Measurements from ENCODE around the gene SRGAP1. TPM values are rescaled to one million over a fixed set of nuclear protein-coding genes. Genes with fewer than 3 reads are reported as not detected.

The SRGAP1 gene
- total and polyA plus RNA-seq, 8 donors: 2.5 to 13.3 (median 7.5) TPM

DNA sequence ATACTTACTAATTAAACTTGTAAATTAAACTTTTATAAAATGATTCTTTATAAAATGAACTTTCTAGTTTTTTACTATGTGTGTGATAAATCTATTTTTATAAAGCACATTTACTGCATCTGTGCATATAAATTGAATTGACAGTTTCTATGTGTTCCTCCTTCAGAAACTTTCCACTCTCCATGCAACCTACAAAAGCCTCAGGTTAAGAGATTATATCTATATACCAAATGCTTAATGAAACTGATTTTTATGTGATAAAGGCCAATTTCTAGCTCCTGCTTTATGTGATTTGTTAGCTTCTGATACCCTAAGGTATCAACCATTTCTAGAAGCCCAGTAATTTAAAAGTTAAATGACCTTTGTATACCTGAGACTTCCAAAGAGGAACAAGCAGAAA lies 174.0 kb downstream of the SRGAP1 start:
- no peaks in the 10 kb centered on the region for H3K4me1 ChIP-seq
- intact Hi-C loops (cut with DNase I): no loop called here
- ATAC-seq (no peak), DNase-seq (no peak), FAIRE-seq (no peak)
- no peak overlapping the region for H3K27ac ChIP-seq
- H3K36me3 ChIP-seq: no peaks in the 10 kb centered on the region
- no peak overlapping the region for H3K4me3 ChIP-seq
- H3K27me3 ChIP-seq: no peaks in the 10 kb centered on the region
- H3K9me3 ChIP-seq: no peaks in the 10 kb centered on the region
- TF ChIP-seq, protein P1, sequence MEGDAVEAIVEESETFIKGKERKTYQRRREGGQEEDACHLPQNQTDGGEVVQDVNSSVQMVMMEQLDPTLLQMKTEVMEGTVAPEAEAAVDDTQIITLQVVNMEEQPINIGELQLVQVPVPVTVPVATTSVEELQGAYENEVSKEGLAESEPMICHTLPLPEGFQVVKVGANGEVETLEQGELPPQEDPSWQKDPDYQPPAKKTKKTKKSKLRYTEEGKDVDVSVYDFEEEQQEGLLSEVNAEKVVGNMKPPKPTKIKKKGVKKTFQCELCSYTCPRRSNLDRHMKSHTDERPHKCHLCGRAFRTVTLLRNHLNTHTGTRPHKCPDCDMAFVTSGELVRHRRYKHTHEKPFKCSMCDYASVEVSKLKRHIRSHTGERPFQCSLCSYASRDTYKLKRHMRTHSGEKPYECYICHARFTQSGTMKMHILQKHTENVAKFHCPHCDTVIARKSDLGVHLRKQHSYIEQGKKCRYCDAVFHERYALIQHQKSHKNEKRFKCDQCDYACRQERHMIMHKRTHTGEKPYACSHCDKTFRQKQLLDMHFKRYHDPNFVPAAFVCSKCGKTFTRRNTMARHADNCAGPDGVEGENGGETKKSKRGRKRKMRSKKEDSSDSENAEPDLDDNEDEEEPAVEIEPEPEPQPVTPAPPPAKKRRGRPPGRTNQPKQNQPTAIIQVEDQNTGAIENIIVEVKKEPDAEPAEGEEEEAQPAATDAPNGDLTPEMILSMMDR (IDR thresholded peaks at IDR 0.05): no peak

GRCh38 chr12:64019101-64019500 lies 174.6 kb downstream of the SRGAP1 start:
- Histone ChIP-seq H3K27ac (no peak overlapping the region), H3K4me1 (no peaks in the 10 kb centered on the region), H3K36me3 (no peaks in the 10 kb centered on the region), H3K27me3 (no peaks in the 10 kb centered on the region), H3K4me3 (no peak overlapping the region), H3K9me3 (no peaks in the 10 kb centered on the region)
- ATAC-seq (no peak), DNase-seq (no peak), FAIRE-seq (no peak)
- intact Hi-C loops (cut with DNase I): no loop called here
- 70 to 76% methylated on average over 2 of the region's 2 CpGs for WGBS, 2 donors
- TF ChIP-seq, protein P1 (IDR thresholded peaks at IDR 0.05): no peak

DNA sequence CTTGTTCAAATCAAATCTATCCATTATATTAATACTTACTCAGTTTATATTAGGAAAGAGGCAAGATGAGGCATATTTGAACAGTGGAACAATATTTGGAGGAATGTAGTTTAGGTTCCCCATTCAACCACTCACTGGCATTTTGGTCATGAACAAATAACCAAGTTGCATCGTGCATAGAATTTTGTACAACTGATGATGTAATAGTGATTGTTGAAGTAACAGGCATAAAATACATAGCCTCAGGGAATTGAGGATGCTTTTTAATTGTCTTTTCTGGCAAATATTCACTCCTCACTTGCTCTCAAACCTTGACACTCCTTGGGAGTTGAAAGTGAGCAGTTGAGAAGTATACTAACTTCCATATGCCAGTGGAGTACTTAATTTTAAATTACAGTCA lies 175.2 kb downstream of the SRGAP1 start:
- no peak overlapping the region for H3K4me3 ChIP-seq
- FAIRE-seq (no peak), ATAC-seq (no peak), DNase-seq (no peak)
- no peaks in the 10 kb centered on the region for H3K27me3 ChIP-seq
- TF ChIP-seq, protein P1 (IDR thresholded peaks at IDR 0.05): no peak
- no peak overlapping the region for H3K27ac ChIP-seq
- 91 to 92% methylated on average over 1 of the region's 1 CpG for WGBS, 2 donors
- H3K4me1 ChIP-seq: no peaks in the 10 kb centered on the region
- no peaks in the 10 kb centered on the region for H3K9me3 ChIP-seq
- intact Hi-C loops (cut with DNase I): no loop called here
- H3K36me3 ChIP-seq: no peaks in the 10 kb centered on the region

GRCh38 chr12:64025174-64025958 lies 180.9 kb downstream of the SRGAP1 start:
- no peak overlapping the region for H3K27ac ChIP-seq
- WGBS, 2 donors: 86% methylated on average over 9 of the region's 9 CpGs
- H3K9me3 ChIP-seq: no peaks in the 10 kb centered on the region
- DNase-seq (no peak), FAIRE-seq (no peak), ATAC-seq (no peak)
- H3K27me3 ChIP-seq: no peaks in the 10 kb centered on the region
- H3K36me3 ChIP-seq: no peaks in the 10 kb centered on the region
- H3K4me1 ChIP-seq: no peaks in the 10 kb centered on the region
- TF ChIP-seq, protein P1 (IDR thresholded peaks at IDR 0.05): no peak
- H3K4me3 ChIP-seq: no peak overlapping the region
- intact Hi-C loops (cut with DNase I): no loop called here

GRCh38 chr12:64027311-64027710 lies 182.8 kb downstream of the SRGAP1 start:
- no peak for FAIRE-seq
- intact Hi-C loops (cut with DNase I): no loop called here

More at GRCh38 chr12:64027311-64027710, 182.8 kb downstream of the SRGAP1 start:
- Histone ChIP-seq H3K4me3 (no peak overlapping the region), H3K9me3 (no peaks in the 10 kb centered on the region), H3K4me1 (no peaks in the 10 kb centered on the region), H3K27me3 (no peaks in the 10 kb centered on the region), H3K27ac (no peak overlapping the region), H3K36me3 (no peaks in the 10 kb centered on the region)
- ATAC-seq (no peak), DNase-seq (no peak)
- 70 to 81% methylated on average over 1 of the region's 1 CpG for WGBS, 2 donors
- TF ChIP-seq, protein P1 (IDR thresholded peaks at IDR 0.05): no peak
